ENCODE measurements around the gene CLEC7A.

GRCh38 chr12:10072131-10072530 lies 57.9 kb downstream of the CLEC7A start:
- TF ChIP-seq, protein P1, sequence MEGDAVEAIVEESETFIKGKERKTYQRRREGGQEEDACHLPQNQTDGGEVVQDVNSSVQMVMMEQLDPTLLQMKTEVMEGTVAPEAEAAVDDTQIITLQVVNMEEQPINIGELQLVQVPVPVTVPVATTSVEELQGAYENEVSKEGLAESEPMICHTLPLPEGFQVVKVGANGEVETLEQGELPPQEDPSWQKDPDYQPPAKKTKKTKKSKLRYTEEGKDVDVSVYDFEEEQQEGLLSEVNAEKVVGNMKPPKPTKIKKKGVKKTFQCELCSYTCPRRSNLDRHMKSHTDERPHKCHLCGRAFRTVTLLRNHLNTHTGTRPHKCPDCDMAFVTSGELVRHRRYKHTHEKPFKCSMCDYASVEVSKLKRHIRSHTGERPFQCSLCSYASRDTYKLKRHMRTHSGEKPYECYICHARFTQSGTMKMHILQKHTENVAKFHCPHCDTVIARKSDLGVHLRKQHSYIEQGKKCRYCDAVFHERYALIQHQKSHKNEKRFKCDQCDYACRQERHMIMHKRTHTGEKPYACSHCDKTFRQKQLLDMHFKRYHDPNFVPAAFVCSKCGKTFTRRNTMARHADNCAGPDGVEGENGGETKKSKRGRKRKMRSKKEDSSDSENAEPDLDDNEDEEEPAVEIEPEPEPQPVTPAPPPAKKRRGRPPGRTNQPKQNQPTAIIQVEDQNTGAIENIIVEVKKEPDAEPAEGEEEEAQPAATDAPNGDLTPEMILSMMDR (IDR thresholded peaks at IDR 0.05 in 8 of 11, conservative IDR thresholded peaks at IDR 0.05 in 3 of 11) = no peak
- TF ChIP-seq POLR2A (IDR thresholded peaks at IDR 0.05) = no peak
- no peak for TF ChIP-seq POLR2AphosphoS5 (IDR thresholded peaks at IDR 0.05)

All from spleen (tissue), 7 donors.